H4 (cell line): ENCODE measurements around the gene CUEDC2. TPM values are rescaled to one million over a fixed set of nuclear protein-coding genes. Genes with fewer than 3 reads are reported as not detected.
A peak's percentile ranks its signal among the peaks of the same experiment; 100 is the strongest.
"Not testable (repeated sequence)": the region's sequence is repeated elsewhere in the genome, so short reads cannot be mapped to it uniquely, and the experiment has no call there.

Source experiments
- DNase-seq: peaks from one replicate; pipeline ENCODE4 v3.0.0-alpha.2; 2015; ENCODE audit warnings: low spot score
- total RNA-seq: library from RNA; depleted of rRNA; stranded (reverse); fragments of >200 nt; shearing (Covaris generic); gene quantifications from 2 replicates; pipeline ENCODE4 v1.2.3, GENCODE V29; 2014

Gene CUEDC2
- total RNA-seq, 1 experiment from 2014 or later, result 47.4 TPM

DNA sequence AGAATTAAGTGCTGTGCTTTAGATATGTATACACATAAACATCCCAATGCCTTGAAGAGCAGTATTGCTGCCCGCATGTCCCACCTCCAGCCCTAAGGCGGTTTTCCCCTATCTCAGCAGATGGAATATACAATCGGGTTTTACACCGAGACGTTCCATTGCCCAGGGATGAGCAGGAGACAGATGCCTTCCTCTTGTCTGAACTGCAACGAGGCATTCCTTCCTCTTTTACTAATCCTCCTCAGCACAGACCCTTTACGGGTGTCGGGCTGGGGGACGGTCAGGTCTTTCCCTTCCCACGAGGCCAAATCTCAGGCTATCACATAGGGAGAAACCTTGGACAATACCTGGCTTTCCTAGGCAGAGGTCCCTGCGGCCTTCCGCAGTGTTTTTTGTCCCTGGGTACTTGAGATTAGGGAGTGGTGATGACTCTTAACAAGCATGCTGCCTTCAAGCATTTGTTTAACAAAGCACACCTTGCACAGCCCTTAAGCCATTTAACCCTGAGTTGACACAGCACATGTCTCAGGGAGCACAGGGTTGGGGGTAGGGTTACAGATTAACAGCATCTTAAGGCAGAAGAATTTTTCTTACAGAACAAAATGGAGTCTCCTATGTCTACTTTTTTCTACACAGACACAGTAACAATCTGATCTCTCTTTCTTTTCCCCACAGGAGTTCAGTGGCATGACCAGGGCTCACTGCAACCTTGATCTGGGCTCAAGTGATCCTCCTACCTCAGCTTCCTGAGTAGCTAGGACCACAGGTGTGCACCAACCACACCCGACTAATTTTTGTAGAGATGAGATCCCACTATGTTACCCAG is 22.5 kb upstream of the CUEDC2 start:
- DNase-seq, result not testable (repeated sequence)

- DNase-seq, result no peak
These were observed 21.1 kb upstream of the CUEDC2 start for GRCh38 chr10:102453502-102453901.

- DNase-seq, result peak; percentile 79
These were observed 20.4 kb upstream of the CUEDC2 start for GRCh38 chr10:102452672-102453340.

DNA sequence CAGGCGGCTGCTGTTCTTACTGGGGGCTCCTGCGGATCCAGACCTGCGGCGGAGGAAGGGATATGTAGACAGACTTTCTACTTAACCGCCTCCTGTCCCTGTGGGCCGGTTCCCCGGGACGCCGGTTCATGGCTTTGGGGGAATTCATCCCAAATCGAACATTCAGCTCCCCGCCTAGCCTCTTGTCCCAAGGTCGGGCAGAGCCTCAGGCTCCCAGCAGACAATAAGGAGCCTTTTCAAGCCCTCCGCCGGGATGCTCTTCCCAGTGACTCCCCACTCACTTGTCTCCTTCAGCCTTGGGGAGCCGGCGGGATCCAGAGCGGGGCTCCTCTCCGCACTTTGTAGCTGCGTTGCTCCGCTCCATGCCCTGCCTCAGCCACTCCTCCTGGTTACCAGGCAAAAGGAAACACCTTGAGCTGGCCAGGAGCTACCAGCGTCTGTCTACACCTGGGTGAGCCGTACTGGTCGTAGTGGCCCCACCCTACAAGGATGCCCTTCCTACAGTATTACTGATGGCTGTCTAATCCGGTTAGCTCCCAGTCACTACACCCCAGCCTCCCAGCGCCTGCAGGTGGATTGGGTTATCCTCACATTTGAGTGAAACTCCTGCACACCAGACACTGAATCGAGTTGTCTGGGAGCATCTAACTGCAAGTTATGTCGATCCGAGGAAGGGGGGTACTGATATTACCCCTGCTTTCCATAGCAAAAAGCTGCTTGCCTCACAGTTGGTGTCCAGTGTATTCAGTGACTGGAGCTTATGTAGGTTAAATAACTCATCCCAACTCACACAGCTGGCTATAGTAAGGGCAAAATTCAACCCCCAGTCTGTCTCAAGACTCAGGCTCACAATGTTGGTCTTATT is 19.0 kb upstream of the CUEDC2 start, which contains the start of gene C10orf95:
C10orf95 (minus strand) TSS at position 439 of the 865 bp plus-strand sequence. CDS start 450 bp downstream, outside the sequence.
- DNase-seq, result no peak

DNA sequence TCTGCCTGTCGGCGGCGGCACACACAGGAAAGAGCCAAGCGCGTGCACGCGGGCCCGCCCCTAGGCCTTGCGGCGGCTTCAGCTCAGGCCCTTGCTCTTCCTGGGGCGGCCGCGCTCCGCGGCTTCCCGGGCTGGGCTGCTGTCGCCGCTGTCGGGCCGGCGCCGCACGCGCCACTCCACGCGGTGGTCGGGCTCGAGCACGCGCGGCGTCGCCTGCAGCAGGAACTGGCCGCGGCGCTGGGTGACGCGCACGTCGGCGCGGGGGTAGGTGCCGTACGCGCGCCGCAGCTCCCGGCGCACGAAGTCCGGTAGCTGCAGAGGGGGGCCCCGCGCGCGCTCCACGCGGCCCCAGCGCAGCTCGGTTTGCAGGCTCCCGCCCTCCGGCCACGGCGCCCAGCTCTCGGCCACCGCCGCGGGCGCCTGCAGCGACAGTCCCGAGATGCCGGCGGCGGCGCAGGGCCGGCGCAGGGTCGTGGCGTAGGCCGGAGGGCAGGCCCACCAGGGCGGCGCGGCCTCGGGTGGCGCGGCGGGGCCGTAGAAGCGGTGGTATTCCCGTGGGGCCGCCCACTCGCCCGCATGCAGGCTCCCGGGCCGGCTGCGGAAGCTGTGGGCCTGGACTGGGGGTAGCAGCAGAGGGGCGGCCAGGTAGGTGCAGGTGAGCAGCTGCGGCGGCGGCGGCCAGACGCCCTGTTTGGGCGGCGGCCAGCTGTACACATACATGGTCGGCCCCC is 18.2 kb upstream of the CUEDC2 start:
- peak; percentile 63 for DNase-seq

DNA sequence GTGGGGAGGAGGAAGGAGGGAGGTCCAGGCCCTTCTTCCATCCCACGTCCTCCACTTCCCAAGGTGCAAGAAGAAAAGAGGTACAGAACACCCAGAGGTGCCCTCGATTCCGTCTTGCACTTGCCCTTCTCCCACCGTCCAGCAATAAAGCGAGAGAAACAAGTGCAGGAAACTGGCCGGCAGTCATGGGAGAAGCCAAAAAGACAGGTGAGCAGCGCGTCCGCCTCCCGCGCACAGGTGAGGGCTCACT is 17.7 kb upstream of the CUEDC2 start:
- DNase-seq, result no peak

DNA sequence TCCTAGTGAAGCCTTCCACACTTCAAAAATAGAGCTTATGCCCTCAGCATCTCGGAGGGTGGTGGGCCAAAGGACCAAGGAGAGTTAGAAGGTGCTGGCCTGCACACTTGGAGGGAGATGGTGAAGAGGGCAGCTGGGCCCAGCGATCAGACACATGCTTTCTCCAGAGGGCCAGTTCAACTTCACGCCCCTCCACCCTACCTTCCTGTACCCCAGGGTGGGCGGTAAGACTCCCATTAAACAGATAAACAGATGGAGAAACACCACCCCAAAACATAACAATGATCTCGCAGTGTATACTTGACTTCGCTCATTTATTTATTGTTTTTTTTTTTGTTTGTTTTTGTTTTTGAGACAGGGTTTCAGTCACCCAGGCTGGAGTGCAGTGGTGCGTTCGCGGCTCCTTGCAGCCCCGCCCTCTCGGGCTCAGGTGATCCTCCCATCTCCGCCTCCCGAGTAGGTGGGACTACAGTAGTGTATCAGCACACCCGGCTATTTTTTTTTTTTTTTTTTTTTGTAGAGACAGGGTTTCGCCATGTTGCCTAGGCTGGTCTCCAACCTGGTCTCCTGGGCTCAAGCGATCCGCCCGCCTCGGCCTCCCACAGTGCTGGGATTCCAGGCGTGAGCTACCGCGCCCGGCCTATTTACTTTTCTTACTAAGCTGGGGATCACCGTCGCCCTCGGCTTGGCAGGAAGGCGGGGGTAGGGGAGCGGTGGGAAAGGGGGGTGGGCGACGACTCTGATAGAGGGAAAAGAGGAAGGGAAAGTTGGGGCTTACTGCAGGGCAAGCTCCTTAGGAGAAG is 17.1 kb upstream of the CUEDC2 start:
- DNase-seq, result peak; percentile 77

GRCh38 chr10:102444851-102445250 is 12.5 kb upstream of the CUEDC2 start:
- no peak for DNase-seq

DNA sequence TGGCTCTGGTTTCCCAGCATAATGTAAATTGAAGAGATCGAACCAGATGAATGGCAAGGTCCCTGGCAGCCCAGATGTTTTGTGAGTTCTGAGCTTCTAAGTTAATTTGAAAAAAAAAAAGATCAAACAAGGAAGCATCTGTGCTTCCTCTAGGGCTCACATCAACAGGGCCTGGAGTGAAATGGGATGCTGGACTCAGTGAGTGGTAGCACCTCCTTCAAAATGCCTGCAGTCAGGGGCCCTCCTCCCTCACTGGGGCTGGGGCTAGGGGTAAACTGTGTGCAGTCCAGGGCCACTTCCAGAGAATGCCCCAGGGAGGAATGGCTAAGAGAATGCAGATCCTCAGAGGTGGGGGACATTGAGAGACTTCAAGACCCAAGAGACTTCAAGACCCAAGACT is 6.0 kb upstream of the CUEDC2 start:
- no peak for DNase-seq

- no peak for DNase-seq
These were observed 5.1 kb upstream of the CUEDC2 start for GRCh38 chr10:102437515-102437914.

GRCh38 chr10:102436312-102436711 is 3.9 kb upstream of the CUEDC2 start:
- DNase-seq, result no peak

DNA sequence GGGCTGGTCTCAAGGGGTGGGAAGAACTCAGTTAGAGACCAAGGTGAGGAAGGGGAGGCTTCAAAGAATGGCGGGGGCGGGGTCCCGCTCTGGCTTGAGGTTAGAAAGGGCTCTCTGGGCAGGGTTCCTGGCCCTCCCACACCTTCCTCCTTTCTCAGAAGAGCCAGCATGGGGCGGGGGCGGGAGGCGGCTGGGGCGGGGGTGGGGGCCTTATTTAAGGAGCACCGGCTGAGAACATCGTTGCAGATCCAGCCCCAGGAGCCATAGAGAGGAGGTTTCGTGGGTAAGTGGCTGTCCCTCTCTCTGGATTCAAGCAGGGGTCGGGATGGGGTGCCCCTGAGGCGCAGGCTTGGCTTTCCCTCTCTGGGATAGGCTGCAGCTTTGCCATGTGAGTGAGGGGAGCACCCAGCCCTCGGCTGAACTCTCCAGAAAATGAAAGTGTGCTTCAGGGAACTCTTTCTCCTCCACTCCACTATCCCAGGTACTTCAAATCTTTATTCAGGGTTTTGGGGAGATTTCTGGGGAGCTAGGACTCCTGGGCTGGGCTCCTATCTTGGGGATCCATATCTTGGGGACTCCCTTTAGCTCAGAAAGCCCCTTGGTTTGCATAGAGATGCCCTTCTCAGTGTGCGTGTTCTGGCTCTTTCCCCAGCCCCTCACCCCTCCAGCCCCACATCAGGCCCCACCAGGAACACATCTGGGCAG is 3.3 kb upstream of the CUEDC2 start:
- DNase-seq, result no peak

DNA sequence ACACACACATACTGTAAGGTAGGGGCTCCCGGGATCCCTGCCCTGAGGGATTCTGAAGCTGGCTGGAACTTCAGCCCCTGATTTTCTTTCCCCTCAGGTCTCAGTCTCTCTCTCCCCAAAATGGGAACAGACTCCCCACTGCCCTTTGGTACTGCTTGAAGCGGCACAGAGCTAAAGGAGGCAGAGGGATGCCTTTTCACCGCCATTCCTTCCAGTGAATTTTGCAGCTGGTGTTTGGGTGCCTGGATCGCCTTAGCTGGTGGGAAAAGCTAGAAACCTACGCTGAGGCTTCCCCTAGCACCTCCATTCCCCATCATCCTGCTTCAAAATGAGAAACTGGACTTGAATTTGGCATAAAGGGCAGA is 2.7 kb upstream of the CUEDC2 start:
- DNase-seq, result no peak

GRCh38 chr10:102434394-102435132 is 2.2 kb upstream of the CUEDC2 start:
- DNase-seq, result no peak

DNA sequence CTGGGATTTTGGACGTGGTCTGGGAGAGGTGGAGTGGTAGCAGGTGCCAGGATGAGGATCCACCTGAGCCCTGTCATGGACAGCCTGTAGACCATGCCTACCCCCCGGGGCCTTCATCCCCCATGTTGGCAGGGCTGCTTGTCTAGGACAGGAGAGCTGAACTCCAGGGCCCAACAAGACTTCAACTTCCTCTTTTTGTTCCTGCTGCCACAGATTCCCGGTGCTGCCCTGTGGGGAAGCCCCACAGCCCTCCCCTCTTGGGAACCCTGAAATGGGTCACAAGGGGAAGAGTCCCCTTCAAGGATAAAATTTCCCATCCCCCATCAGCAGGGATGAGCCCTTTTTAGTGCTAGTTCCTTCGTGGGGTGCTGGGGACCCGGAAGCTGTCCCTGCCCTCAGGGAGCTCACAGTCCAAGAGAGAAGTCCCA is 1.3 kb upstream of the CUEDC2 start:
- no peak for DNase-seq

DNA sequence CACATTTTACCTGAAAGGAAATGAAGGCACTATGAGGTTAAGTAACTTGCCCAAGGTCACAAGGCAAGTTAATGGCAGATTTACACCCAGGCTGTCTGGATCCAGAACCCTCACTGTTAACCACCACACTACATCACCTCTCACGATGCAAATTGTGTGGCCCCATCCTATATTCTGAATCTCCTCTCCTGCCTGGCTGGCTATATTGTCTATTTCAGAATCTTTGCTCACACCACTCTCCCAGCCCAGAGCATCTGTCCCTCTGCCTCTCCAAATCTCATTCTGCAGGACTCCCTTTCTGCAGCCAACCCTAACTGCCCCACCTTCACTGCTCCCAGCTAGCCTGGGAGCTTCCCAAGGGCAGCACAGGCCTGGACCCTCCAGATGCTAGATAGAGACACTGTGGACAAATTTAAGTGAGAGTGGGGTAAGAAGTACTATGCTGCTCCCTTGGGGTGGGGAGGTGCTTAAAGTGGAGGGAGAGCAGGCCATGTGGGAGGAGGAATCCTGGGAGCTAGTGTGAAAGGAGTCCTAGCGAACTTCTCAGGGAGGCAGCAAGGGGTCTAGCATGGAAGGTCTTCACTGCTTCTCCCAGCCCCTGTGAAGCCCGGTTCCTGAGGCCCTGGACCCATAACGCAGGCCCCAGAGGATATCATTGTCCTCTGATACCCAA is 786 bp downstream of the CUEDC2 start:
- DNase-seq, result no peak

GRCh38 chr10:102429468-102429867 is 2.9 kb downstream of the CUEDC2 start:
- DNase-seq, result no peak

GRCh38 chr10:102426803-102427287 is 5.5 kb downstream of the CUEDC2 start:
- no peak for DNase-seq

- no peak for DNase-seq
These were observed 6.9 kb downstream of the CUEDC2 start for GRCh38 chr10:102425444-102425843.
